Coronary artery (tissue), 2 donors: ENCODE measurements around the gene PTPN22.

ENCODE experiments used
- DNase-seq: peaks from one replicate; pipeline ENCODE4 v3.0.0-alpha.2; 2017; ENCODE audit warnings: low spot score
- H3K27ac ChIP-seq, 2 donors: fragments of 200-600 bp; sonication (generic); one replicate each; pipeline ENCODE4 v1.5.1; 2016 to 2019
- H3K4me3 ChIP-seq: fragments of 200-600 bp; sonication (generic); 2 replicates; pipeline ENCODE4 v1.5.1; 2016; ENCODE audit warnings: mild to moderate bottlenecking, moderate library complexity
- CTCF ChIP-seq: fragments of 200-600 bp; sonication (generic); IDR thresholded peaks from one replicate; pipeline ENCODE4 v1.5.1; 2019; ENCODE audit warnings: antibody characterized with exemption

Gene PTPN22

GRCh38 chr1:113809670-113810602, 61.6 kb downstream of the PTPN22 start:
- H3K4me3 ChIP-seq, result peak overlapping the region; percentile 92
- H3K27ac ChIP-seq, result no peak overlapping the region
- DNase-seq, result no peak
- no peak for TF ChIP-seq CTCF

- peak overlapping the region; percentile 17 for H3K4me3 ChIP-seq
- H3K27ac ChIP-seq, result no peak overlapping the region
- no peak for TF ChIP-seq CTCF
- DNase-seq, result no peak
Observed at GRCh38 chr1:113808450-113809195, 62.9 kb downstream of the PTPN22 start.

- no peak overlapping the region for H3K27ac ChIP-seq
- no peak for DNase-seq
- H3K4me3 ChIP-seq, result no peak overlapping the region
- TF ChIP-seq CTCF, result no peak
Observed at GRCh38 chr1:113805639-113806038, 65.9 kb downstream of the PTPN22 start.

GRCh38 chr1:113805256-113805531, 66.3 kb downstream of the PTPN22 start:
- H3K4me3 ChIP-seq, result peak overlapping the region; percentile 3
- no peak for TF ChIP-seq CTCF
- H3K27ac ChIP-seq, result no peak overlapping the region
- no peak for DNase-seq

- no peak for TF ChIP-seq CTCF
- Histone ChIP-seq H3K27ac (peak overlapping the region; percentile 44 to 48), H3K4me3 (peak overlapping the region; percentile 13)
- DNase-seq, result no peak
Observed at GRCh38 chr1:113804421-113805255, 66.9 kb downstream of the PTPN22 start.

GRCh38 chr1:113802367-113803007, 69.0 kb downstream of the PTPN22 start:
- Histone ChIP-seq H3K27ac (no peak overlapping the region), H3K4me3 (no peak overlapping the region)
- no peak for TF ChIP-seq CTCF
- DNase-seq, result no peak
